DMS153 (cell line): ENCODE results near the gene VIP.

Experiments
- DNase-seq: peaks from one replicate; lab custom pipeline; 2025; lab: John Stamatoyannopoulos, UW

The VIP gene

GRCh38 chr6:152783217-152783878 lies 32.8 kb downstream of the VIP start:
- DNase-seq = no peak

DNA sequence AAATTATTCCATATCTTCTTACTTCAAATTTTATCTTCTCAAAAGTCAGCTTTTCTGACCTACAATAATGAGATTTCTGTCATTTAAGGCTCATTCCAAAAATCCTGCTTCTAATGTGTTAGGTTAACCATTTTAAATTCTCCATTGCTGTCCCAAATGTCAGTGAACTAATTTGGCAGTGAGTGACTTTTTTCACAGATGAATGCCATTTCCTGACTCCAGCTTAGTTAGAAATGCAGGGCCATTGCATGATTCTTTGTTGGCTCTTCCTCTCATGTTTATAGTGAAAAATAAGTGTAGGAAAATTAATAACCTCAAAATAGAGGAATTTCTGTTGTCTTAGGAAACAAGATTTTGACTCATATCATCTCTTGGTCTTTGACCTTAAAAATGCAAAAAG lies 44.1 kb downstream of the VIP start:
- no peak for DNase-seq

- DNase-seq = no peak
Observed at GRCh38 chr6:152804150-152804549, 53.6 kb downstream of the VIP start.
